Dermis microvascular lymphatic vessel endothelial cell (primary cell): ENCODE data around the gene IARS1. TPM values are rescaled to one million over a fixed set of nuclear protein-coding genes. Genes with fewer than 3 reads are reported as not detected.

Source experiments
- DNase-seq, 2 donors: peaks; one replicate each; pipeline versions ENCODE4 v3.0.0 to v3.0.0-alpha.2; 2010; ENCODE audit warnings: low read depth in 2 of 2
- total RNA-seq: library from RNA; depleted of rRNA; stranded (reverse); fragments of >200 nt; gene quantifications from 2 replicates; pipeline ENCODE4 v1.2.1, GENCODE V29; 2014

IARS1 gene
- 94.9 and 122 TPM in 2 replicates for total RNA-seq

DNA sequence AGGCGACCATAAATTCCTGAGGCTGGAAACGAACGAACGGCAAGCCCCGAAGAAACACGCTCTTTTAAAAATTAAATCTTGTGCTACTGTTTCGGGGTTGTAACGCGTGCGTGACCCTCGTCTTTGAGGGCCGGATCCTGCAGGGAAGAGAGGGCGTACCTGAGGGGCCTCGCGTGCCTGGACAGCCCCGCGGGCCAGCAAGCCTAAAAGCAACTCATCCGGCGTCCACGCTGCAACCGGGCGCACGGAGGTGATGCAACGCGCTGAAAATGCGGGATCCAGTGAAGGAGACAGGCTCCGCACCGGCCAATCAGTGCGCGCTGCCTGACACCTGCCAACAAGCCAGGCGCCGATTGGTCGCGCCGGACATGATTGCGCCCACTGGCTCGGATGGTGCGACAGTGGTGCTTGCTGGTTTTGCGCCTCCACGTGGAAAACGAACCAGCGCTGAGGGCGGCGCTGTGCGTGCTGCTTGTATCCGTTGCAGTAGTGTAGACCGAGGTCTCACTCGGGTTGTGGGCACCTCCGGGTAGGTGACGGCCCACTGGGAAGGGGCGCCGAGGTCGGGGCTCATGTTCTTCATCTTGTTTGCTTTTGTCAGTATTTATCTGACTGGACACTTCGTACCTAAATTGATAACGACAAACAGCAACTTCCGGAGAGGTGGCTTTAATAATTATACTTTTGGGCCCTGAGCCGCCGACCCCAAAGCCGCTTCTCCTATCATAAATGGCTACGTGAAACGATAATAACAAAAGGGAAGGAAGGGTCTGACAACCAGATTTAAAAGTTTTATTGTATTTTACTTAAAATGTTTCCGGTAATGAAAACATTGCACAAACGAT is at the start of gene IARS1:
Gene IARS1, minus strand, starts transcription at position 246 of the 845 bp plus-strand sequence. CDS start 4,278 bp downstream, outside the sequence.
- DNase-seq, result peak; percentile 94 to 99

DNA sequence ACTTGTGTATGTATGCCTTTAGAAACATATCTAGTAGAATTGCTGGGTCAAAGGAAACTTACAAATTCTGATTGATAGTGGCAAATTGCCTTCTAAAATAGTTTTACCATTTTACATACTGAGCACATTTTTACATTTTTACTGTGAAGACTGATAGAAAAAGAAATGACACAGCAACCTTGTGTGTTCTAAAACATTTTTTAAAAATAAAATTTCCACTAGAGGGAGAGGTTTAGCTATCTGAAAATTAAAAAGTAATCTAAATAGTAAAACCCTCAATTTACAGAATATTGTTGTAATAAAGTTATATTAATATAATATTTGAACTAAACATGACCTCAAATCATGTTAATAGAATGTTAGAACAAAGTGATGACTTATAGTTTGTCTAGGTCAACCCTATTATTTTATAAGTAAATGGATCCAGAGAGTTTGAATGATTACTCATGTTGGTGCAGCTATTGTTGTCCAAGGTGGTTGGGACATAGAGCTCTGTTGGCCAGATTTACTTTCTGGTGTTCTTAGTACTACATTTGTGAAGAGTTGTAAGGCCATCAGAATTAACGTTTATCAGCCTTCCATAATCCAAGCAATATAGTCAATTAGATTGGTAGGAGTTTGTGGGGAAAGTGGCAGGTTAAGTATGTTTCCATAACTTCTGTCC is 49.5 kb upstream of the IARS1 start:
- DNase-seq, result no peak

DNA sequence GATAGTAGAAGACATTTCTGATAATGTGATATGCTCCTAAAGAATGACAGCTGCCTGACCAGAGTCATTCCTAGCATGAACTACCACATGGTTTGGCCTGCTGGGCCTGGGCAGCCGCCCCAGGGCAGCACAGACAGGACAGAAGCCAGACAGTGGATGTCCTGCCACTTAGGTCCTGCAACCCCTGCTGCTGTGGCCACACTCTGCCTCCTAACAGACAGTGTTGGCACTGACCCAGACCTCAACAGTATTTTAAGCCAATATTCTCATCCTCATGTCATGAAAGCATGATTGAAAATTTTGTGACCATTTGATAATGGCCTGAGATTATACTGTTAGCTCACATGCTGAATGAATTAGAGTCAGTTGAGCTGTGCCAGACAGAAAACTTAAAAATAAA is 48.1 kb upstream of the IARS1 start:
- no peak for DNase-seq

DNA sequence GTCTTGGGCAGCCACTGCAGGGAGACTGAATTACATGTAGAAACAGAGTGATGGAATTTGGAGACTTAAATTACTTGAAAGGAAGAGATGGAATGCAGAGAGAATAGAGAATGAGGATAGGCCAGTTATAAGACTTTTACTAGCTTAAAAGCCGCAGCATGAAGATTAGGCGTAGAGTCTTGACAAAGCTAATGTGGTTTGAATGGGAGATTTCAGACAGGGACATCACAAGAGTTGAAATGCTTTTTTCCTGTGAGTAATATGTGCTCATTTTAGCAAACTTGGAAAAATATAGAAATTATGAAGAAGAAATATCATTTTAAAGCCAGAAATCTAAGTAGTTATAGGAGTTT is 39.8 kb upstream of the IARS1 start:
- no peak for DNase-seq

DNA sequence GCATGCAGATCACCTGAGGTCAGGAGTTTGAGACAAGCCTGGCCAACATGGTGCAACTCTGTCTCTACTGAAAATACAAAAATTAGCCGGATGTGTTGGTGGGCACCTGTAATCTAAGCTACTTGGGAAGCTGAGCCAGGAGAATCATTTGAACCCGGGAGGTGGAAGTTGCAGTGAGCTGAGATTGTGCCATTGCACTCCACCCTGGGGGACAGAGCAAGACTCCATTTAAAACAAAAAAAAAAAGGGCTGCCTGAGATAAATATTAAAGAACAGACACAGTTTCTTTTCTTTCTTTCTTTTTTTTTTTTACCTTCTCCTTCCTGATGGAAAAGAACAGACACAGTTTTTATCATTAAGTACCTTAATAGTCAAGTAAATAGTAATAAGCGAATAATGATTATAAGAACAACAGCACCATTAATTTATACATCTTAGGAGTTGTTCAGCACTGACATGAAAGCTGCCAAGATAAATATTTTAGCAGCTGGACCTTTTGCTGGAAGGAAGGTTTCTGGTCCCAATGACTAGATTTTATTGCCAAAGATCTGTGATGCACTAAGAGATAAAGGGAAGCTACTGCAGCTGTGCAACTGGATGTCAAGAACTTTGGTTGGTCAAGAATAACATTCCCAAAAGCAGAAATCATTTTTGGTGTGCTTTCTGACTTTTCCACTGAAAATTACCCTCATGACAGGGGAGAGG is 39.2 kb upstream of the IARS1 start:
- DNase-seq, result peak in 1 of 2 donors; percentile 57

DNA sequence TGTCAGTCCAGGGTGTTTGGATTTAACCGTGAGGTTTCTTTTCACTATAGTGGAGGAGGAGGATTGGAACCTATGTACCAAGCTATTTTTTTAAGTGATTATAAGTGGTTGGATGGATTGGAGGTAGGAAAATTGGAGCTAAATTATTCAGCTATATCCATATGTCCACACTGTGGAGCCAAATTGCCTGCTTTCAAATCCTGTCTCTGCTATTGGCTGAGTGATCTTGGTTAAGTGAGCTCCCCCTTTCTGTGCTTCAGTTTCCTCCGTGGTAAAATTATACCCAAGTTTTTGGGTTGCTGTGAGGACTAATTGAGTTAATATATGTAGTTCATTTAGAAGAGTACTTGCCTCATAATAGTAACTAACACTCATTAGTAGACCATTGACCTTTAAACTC is 34.7 kb upstream of the IARS1 start:
- peak; percentile 17 to 50 for DNase-seq

DNA sequence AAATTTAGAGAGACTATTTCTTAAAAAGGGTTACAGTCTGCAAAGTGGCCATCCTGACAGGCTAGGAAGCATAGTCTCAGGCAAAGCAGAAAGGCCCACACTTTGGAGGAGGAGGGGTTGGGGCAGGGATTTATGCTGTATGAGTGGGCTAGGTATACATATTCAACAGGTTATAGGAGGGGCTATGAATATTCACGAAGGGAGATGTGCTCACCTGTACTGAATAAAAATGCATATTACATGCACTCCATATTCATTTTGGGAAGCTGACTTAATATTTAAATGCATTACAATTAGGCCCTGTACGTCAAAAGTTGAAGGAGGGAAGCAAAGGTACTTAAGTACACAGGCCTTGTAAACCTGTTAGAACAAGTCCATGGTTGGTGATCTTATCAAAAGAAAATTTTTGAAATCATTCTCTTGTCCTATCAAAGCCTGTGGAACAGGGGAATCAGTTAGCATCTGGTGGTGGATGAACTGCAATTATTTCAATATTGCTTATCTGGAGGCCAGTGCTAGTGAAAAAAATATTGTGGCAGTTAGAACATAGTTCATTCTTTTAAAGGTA is 33.9 kb upstream of the IARS1 start:
- DNase-seq, result no peak

DNA sequence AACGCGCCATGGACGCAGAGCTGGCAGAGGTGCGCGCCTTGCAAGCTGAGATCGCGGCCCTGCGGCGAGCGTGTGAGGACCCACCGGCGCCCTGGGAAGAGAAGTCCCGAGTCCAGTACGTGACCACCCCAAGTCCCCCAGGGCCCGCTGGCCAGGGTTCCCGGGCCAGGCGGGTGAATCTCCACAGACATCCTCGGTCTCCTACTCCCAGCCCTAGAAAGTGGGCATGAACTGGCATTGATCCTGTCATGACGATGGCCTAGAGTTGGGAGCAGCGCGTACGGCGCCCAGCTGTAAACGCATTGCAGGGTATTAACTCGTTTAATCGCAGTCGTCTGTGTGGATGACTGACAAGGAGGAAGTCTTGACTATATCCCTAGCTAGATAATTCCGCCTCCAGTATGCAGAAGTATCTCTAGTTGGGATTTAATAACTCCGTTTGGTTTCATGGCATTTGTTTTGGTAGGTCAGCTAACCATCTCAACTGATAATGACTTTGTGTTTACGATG is 32.5 kb upstream of the IARS1 start:
- no peak for DNase-seq

DNA sequence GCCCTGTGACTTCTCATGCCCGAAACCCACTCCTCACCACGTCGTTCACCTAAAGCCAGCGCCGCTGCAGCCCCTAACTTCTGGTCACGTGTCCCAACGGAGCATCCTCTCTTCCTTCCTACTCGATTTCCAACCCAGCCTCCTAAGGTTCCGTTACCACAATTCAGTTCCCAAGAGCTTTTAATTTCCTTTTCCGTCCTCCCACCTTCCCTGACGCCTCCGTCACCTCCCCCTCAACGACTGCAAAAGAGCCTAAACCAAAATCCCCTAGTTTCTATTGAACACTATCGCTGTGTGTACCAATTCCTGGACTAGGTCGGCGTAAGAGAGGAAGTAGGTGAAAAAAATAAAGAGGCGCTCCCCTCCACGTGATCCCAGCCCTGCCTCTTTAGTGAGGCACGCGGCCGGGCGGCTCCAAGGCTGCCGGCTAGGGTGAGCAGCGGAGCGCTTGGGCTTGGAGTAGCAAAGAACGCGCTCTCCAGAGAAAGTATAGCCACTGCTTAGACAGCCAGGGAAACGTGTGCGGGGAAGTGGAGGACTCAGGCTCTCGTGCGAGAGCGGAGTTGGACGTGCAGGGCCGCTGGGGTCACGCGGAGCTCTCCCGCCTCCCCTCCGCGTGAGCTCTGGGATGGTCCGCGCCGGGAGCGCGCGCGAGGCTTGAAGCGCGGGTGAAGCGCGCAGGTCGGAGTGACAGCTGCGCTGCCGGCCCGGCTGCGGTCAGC is 31.9 kb upstream of the IARS1 start, which contains the start of the genes CENPP and NOL8:
Gene CENPP, plus strand, starts transcription at position 685 of the 722 bp plus-strand sequence.
Gene NOL8, minus strand, starts transcription at position 82 of the 722 bp plus-strand sequence. CDS start 1,189 bp downstream, outside the sequence.
- DNase-seq, result peak; percentile 83 to 93

DNA sequence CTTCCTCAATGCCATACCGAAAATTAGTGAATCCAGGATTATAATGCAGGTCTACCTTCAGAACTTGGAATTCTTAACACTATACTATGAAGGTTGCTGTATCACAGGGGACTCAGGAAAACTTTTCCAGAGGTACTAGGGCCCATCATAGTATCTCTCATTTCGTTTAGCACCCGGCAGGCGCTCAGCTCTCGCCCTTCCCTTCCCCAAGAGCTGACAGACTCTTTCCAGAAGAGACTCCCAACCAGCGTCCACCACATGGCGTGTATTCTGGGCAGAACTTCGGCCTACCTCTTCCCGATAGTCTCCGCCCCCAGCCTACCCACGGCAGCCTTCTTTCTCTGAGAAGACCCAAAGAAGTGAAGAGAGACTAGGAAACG is 31.4 kb upstream of the IARS1 start:
- peak in 1 of 2 donors; percentile 85 for DNase-seq

DNA sequence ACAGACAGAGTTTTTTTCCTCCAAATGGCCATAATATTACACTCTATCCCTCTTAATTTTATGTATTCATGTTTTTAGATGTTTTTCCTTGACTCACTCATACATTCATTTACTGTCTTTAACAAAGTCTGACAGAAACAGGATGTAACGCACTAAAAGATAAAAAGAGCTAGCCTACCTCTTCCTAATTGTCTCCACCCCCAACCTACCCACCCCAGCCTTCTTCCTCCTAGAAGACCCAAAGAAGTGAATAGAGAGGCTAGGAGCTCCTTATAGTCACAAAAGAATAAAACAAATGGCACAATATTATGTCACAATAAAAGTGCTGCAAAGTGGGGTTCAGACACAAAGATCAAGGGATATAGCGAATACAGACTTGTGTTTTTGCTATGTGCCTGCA is 30.9 kb upstream of the IARS1 start:
- no peak for DNase-seq

DNA sequence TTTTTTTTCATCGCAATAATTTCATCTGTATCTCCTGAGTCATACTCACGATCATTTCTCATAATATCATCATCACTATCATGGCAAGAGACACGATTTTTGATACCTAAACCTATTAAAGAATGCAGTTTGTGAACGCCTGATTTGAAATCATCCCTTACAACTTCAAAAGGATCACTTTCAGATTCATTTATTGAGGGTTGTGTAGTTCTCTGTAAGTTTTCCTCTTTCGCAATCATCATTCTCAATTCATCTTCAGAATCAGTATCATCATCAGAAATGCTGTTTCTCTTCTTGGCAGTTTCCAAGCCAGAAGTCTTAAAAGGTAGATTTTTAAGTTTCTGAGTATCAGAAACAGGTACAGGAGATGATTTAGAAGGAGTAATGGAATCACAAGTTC is 22.0 kb upstream of the IARS1 start:
- no peak for DNase-seq

DNA sequence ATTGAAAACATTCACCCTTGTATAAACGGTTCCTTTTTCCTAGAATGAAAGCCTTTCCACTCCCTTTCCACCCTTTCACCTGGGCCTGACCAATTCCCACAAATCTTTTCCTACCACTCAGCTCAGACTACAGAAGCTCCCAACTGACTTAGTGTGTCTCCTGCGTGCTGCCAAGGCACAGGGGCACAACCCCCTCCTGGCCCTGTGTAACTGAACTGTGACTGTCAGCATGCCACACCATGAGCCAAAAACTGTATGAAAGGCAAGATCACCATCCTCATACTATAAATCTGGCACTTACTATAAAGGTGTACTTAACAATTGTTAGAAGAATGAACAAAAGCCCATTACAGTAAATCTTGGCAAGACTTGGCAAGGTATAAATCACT is 20.1 kb upstream of the IARS1 start:
- no peak for DNase-seq

DNA sequence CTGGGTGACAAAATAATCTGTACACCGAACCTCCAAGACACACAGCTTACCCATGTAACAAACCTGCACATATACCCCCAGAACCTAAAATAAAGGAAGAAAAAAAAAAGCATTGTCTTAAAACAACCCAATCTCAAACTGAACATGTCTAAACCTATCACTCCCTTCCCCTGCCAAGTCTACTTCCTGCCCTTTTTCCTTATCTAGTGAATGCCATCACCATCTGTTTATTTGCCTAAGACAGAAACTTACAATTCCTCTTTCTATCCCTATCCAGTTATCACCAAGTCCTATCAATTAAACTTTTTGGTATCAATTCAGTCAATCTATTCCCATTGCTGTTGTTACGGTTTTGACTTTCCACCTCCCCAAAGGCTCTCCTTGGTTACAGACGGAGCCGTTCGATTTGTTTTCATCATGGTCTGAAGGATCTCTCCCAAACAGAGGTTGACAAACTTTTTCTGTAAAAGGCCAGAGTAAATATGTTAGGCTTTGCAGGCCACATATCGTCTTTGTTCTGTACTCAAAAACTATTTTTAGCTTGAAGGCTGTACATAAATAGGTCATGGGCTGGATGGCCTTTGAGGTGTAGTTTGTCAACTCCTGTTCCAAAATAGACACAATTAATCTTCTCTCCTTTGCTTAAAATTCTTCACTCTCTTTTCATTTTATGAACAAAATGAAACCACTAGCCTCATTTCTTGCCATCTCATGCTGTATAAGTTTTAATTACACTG is 19.6 kb upstream of the IARS1 start:
- DNase-seq, result peak in 1 of 2 donors; percentile 53

DNA sequence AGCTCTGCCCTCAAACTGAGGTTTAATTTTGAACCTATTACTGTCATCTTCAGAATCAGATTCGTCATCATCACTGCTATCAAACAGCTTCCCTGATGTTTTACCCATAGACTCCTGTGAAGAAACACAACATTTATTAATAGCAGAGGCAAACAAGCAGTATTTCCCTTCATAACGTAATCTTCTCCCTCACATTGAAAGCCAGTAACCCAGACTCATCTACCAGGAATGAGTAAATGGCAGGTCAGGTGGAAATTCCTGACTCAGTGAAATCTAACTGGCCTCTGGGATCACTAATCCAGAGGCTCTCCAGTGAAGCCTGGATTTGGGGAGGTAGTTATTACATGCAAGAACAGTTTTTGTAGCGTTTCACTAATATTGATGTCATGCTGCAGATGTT is 17.1 kb upstream of the IARS1 start:
- no peak for DNase-seq

DNA sequence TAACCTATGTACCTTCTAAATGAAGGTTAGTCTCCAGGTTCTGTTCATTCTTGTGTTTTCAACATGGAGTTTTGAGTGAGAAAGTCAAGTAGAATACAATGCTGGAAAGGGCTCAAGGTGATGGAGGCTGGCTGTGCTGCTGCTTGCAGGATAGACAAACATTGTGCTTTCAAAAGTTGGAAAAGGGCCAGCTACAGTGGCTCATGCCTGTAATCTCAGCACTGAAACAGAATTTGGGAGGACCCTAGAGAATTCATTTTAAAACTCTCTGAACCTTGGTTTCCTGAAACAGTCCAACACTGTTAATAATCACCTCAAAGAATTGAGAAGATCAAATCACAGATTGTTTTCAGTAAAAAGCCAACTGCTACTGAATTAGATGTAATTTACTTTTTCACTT is 15.4 kb upstream of the IARS1 start:
- DNase-seq, result peak in 1 of 2 donors; percentile 37

DNA sequence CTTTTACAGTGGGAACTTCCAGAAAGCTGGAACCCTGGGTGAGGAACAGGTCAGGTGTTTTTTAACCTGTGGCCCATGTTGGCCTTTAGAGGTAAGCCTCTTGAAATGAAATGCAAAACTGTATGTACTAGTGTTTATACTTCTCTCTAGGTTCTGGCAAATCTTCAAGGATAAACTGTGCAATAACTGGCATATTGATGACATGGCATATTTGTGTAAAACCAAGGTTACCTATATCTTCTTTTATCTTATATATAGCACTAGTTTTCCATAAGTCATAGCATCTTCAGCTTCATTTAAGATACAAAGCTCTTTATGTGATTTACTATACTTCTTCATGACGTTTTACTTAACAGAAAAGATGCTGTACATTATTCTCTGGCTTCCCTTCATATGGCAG is 7.4 kb upstream of the IARS1 start:
- no peak for DNase-seq

DNA sequence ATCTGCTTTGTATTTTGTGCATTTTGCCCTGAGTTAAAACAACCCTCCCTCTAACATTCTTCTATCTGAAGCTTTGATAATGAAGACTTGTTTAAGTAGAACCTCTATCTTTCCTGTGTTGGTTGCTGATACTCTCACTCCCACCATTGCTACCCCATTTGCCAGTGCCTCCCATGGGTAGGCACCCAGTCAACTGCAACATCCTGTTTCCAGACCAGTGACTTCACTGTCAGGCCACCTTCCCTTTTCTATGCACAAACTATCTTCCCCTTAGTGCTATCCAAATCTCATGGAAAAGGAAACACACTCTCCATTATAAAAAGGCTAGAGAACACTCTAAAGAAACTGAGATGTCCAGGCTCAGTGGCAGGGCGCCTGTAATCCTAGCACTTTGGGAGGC is 5.6 kb upstream of the IARS1 start:
- no peak for DNase-seq

DNA sequence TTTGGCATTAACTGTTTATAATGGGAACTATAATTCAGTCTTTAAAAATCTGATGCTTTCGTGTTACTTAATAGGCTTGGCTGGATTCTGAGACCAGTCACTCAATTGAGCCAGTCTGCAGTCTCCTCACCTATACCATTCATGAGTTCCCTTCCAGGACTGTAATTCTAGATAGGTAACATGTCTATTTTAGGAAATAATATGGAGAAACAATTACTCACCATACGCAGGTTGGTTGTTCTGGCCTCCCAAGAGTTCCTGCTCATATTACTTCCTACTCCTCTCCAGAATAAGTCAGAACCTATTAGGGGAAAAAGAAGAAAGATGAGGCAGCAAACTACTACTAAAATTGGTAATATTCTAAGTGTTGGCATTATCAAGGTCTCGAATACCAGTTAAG is 4.5 kb upstream of the IARS1 start:
- no peak for DNase-seq

DNA sequence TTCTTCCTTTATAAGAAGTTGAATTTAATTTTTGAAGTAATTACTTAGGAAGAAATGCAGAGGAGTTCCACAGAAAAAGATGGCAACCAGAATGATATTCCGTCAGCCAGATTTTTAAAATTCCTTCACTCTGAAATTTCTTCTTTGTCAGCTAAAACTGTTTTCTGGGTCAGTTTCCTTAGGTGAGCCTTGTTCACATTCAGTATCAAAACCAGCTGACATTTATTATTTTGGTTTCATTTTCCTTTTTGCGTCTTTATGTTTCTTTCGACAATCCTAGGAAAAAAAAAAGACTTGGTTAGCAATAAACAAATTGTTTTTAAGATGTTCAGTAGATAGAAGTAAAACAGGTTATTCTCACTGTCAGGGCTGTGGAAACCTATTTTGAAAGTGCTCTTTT is 4.1 kb upstream of the IARS1 start:
- DNase-seq, result no peak
